Retina (tissue), 1 donor: Measurements from ENCODE around the gene PTX3.

Source experiments
- DNase-seq: peaks from one replicate; pipeline ENCODE4 v3.0.0-alpha.2; 2016

Gene PTX3

DNA sequence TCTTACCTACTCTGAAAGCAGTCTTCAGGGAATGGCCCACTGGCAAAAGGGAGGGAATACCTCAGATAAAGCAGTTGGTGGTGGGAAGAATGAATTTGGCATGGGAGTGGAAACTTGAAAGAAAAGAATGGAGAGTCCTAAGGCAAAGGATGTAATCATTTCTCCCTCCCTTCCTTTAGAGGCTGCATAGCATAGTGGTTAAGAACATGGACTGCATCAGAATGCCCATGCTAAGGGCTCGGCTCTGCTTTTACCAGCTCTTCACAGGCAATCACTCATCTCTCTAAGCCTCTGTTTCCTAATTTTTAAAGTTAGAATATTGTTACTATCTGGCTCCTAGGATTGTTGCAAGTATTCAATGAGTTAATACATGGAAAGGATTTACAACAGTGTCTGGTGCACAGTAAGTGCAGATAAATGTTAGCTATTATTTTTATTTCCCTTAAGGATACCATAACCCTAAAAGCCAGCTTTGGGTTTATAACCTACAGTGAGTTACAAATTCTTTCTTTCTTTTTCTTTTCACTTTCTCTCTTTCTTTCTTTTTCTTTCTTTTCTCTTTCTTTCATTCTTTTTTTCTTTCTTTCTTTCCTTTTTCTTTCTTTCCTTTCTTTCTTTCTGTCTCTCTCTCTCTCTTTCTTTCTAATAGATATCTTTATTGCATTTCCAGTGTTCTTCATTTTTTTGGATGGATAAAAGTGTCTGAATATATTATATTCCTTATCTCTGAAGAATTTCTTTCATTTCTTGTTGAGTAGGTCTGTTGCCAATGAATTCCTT is 43.0 kb downstream of the PTX3 start:
- no peak for DNase-seq

DNA sequence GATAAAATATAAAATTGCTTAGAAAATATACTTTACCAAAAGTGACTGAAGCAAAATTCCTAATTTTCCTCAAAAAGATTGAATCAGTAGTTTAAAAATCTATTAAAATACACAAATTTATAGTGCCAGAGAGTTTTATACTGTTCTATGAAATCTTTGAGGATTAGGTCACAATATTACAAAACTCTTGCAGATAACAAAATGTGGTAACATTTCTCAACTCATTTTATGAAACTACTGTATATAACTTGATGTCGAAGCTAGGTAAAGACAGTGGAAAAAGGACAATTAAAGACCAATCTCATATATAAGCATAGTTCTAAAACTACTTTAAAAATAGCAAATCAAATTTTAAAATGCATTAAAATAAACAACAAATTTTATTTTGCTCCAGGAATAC is 50.7 kb downstream of the PTX3 start:
- DNase-seq = no peak

DNA sequence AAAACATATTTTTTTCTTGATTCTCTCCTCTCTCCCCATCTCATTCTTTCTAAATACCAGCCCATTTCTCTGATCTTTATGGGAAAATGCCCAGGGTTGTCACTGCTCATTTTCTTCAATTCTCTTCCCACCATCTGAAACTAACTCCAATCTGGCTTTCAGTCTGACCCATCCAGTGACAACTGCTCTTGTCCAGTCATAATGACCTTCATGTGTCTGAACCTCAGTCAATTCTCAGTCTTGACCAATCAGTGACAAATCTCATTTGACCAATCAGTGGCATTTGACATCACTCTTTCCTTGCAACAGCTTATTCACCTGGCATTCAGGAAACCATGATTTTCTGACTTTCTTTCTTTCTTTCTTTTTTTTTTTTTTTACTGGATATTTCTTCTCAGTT is 51.5 kb downstream of the PTX3 start:
- DNase-seq = no peak

DNA sequence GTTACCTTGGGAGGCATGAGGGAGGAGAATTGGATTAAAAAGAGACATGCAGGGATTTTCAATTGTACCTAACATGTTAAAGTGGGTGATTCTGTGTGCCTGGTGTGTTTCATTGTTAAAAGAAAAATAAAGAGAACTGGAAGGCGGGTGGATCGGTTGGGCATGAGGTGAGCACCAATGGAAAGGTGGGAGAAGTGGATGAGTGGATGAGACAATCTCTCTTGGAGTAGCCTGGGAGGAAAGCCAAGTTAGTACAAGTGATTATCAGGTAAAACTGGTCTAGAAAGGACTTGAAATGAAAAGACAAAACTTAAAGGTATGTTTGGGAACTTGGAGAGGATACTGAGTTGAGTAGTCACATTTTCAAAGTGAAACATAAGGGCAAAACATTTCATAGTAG is 54.5 kb downstream of the PTX3 start:
- no peak for DNase-seq
